ENCODE measurements around the gene SLC38A9.

Gene SLC38A9

DNA sequence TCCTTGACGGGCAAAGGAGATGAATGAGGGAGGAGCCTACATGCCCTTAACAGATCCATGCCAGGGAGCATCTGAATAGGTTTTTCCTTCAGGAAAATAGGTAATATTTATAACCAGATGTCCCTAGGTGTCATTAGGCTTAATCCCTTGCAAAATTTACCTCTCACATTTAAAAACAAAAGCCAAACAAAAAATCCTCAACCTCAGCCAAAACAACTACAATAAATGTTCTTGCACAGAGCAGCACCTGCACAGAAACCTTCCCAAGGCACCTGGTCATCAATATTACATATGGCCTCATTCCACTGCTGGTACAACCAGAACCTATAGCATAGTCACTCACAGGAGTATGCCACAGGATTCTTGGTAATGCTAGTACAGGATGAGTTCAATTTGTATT is 30.1 kb downstream of the SLC38A9 start:
- H3K4me1 ChIP-seq (ENCODE audit: control insufficient read depth in 2 of 2, insufficient read depth in 1 of 2, low read depth in 1 of 2, low read length in 2 of 2), result no peaks in the 10 kb centered on the region
- no peak overlapping the region for H3K18ac ChIP-seq (ENCODE audit: low read length)
- no peak overlapping the region for H2BK5ac ChIP-seq (ENCODE audit: low read length)
- no peaks in the 10 kb centered on the region for H3K36me3 ChIP-seq (replicated peaks in 1 of 2; ENCODE audit: control insufficient read depth in 2 of 2, insufficient read depth in 2 of 2, low read length in 2 of 2)
- H2BK120ac ChIP-seq (ENCODE audit: low read depth, low read length), result no peak overlapping the region
- H3K9me3 ChIP-seq (replicated peaks in 1 of 2; ENCODE audit: control insufficient read depth in 2 of 2, insufficient read depth in 1 of 2, low read depth in 1 of 2, low read length in 2 of 2), result no peaks in the 10 kb centered on the region
- no peak overlapping the region for H3K14ac ChIP-seq (ENCODE audit: low read length)
- no peak overlapping the region for H2BK15ac ChIP-seq (ENCODE audit: low read length)
- no peak overlapping the region for H2AFZ ChIP-seq (ENCODE audit: low read length)
- H4K8ac ChIP-seq (ENCODE audit: low read depth, low read length), result no peak overlapping the region
- no peak overlapping the region for H2AK5ac ChIP-seq (ENCODE audit: low read depth, low read length)
- no peak overlapping the region for H2BK12ac ChIP-seq (ENCODE audit: low read length)
- no peak overlapping the region for H3K27ac ChIP-seq (replicated peaks; ENCODE audit: low read length)
- H3K23ac ChIP-seq (ENCODE audit: low read depth, low read length, poor library complexity), result no peak overlapping the region
- DNase-seq (ENCODE audit: low spot score), result no peak
- H4K91ac ChIP-seq (ENCODE audit: low read depth, low read length, poor library complexity), result no peak overlapping the region
- WGBS, 2 donors (ENCODE audit: extremely low coverage in 2 of 2, insufficient read length in 2 of 2, insufficient replicate concordance in 1 of 2), result no CpG with 5 or more reads among the region's 1 CpG
- H3K79me1 ChIP-seq (ENCODE audit: low read depth, low read length), result no peaks in the 10 kb centered on the region
- H3K27me3 ChIP-seq (ENCODE audit: control insufficient read depth in 3 of 3, insufficient read depth in 3 of 3, low read depth in 1 of 3, low read length in 3 of 3), result no peaks in the 10 kb centered on the region
- H3K9ac ChIP-seq (ENCODE audit: low read depth, low read length, poor library complexity), result no peak overlapping the region
- no peak overlapping the region for H3K4ac ChIP-seq (ENCODE audit: low read length)
- no peak overlapping the region for H3K4me2 ChIP-seq (ENCODE audit: insufficient read depth, low read length, poor library complexity, severe bottlenecking)
- H3K4me3 ChIP-seq (ENCODE audit: low read length in 2 of 2), result no peak overlapping the region

- H3K18ac ChIP-seq (ENCODE audit: low read length), result no peak overlapping the region
- no peak overlapping the region for H3K4ac ChIP-seq (ENCODE audit: low read length)
- no peaks in the 10 kb centered on the region for H3K27me3 ChIP-seq (ENCODE audit: control insufficient read depth in 3 of 3, insufficient read depth in 3 of 3, low read depth in 1 of 3, low read length in 3 of 3)
- no peak overlapping the region for H3K4me3 ChIP-seq (ENCODE audit: low read length in 2 of 2)
- no peaks in the 10 kb centered on the region for H3K4me1 ChIP-seq (ENCODE audit: control insufficient read depth in 2 of 2, insufficient read depth in 1 of 2, low read depth in 1 of 2, low read length in 2 of 2)
- H2AFZ ChIP-seq (ENCODE audit: low read length), result no peak overlapping the region
- no peak overlapping the region for H4K8ac ChIP-seq (ENCODE audit: low read depth, low read length)
- no peak overlapping the region for H2BK12ac ChIP-seq (ENCODE audit: low read length)
- H2BK120ac ChIP-seq (ENCODE audit: low read depth, low read length), result no peak overlapping the region
- H3K9me3 ChIP-seq (replicated peaks in 1 of 2; ENCODE audit: control insufficient read depth in 2 of 2, insufficient read depth in 1 of 2, low read depth in 1 of 2, low read length in 2 of 2), result no peaks in the 10 kb centered on the region
- DNase-seq (ENCODE audit: low spot score), result no peak
- no peak overlapping the region for H3K23ac ChIP-seq (ENCODE audit: low read depth, low read length, poor library complexity)
- no CpG with 5 or more reads among the region's 1 CpG for WGBS, 2 donors (ENCODE audit: extremely low coverage in 2 of 2, insufficient read length in 2 of 2, insufficient replicate concordance in 1 of 2)
- H2BK5ac ChIP-seq (ENCODE audit: low read length), result no peak overlapping the region
- H3K36me3 ChIP-seq (replicated peaks in 1 of 2; ENCODE audit: control insufficient read depth in 2 of 2, insufficient read depth in 2 of 2, low read length in 2 of 2), result no peaks in the 10 kb centered on the region
- H3K27ac ChIP-seq (replicated peaks; ENCODE audit: low read length), result no peak overlapping the region
- H3K4me2 ChIP-seq (ENCODE audit: insufficient read depth, low read length, poor library complexity, severe bottlenecking), result no peak overlapping the region
- H2AK5ac ChIP-seq (ENCODE audit: low read depth, low read length), result no peak overlapping the region
- no peak overlapping the region for H3K9ac ChIP-seq (ENCODE audit: low read depth, low read length, poor library complexity)
- no peak overlapping the region for H2BK15ac ChIP-seq (ENCODE audit: low read length)
- no peak overlapping the region for H3K14ac ChIP-seq (ENCODE audit: low read length)
- no peak overlapping the region for H4K91ac ChIP-seq (ENCODE audit: low read depth, low read length, poor library complexity)
- no peaks in the 10 kb centered on the region for H3K79me1 ChIP-seq (ENCODE audit: low read depth, low read length)
Observed at GRCh38 chr5:55681301-55681700, 30.8 kb downstream of the SLC38A9 start.

GRCh38 chr5:55680353-55680752 is 31.8 kb downstream of the SLC38A9 start:
- H3K27ac ChIP-seq (replicated peaks; ENCODE audit: low read length), result no peak overlapping the region
- no peak overlapping the region for H4K8ac ChIP-seq (ENCODE audit: low read depth, low read length)
- no peaks in the 10 kb centered on the region for H3K27me3 ChIP-seq (ENCODE audit: control insufficient read depth in 3 of 3, insufficient read depth in 3 of 3, low read depth in 1 of 3, low read length in 3 of 3)
- no CpG with 5 or more reads among the region's 2 CpGs for WGBS, 2 donors (ENCODE audit: extremely low coverage in 2 of 2, insufficient read length in 2 of 2, insufficient replicate concordance in 1 of 2)
- H3K23ac ChIP-seq (ENCODE audit: low read depth, low read length, poor library complexity), result no peak overlapping the region
- no peak overlapping the region for H3K14ac ChIP-seq (ENCODE audit: low read length)
- DNase-seq (ENCODE audit: low spot score), result no peak
- no peak overlapping the region for H4K91ac ChIP-seq (ENCODE audit: low read depth, low read length, poor library complexity)
- H3K4me3 ChIP-seq (ENCODE audit: low read length in 2 of 2), result no peak overlapping the region
- H2BK5ac ChIP-seq (ENCODE audit: low read length), result no peak overlapping the region
- H3K18ac ChIP-seq (ENCODE audit: low read length), result no peak overlapping the region
- H3K9me3 ChIP-seq (replicated peaks in 1 of 2; ENCODE audit: control insufficient read depth in 2 of 2, insufficient read depth in 1 of 2, low read depth in 1 of 2, low read length in 2 of 2), result no peaks in the 10 kb centered on the region
- H3K4ac ChIP-seq (ENCODE audit: low read length), result no peak overlapping the region
- H2BK12ac ChIP-seq (ENCODE audit: low read length), result no peak overlapping the region
- no peak overlapping the region for H3K4me2 ChIP-seq (ENCODE audit: insufficient read depth, low read length, poor library complexity, severe bottlenecking)
- no peak overlapping the region for H2BK15ac ChIP-seq (ENCODE audit: low read length)
- H3K79me1 ChIP-seq (ENCODE audit: low read depth, low read length), result no peaks in the 10 kb centered on the region
- no peaks in the 10 kb centered on the region for H3K36me3 ChIP-seq (replicated peaks in 1 of 2; ENCODE audit: control insufficient read depth in 2 of 2, insufficient read depth in 2 of 2, low read length in 2 of 2)
- H2AFZ ChIP-seq (ENCODE audit: low read length), result no peak overlapping the region
- no peaks in the 10 kb centered on the region for H3K4me1 ChIP-seq (ENCODE audit: control insufficient read depth in 2 of 2, insufficient read depth in 1 of 2, low read depth in 1 of 2, low read length in 2 of 2)
- no peak overlapping the region for H2BK120ac ChIP-seq (ENCODE audit: low read depth, low read length)
- H2AK5ac ChIP-seq (ENCODE audit: low read depth, low read length), result no peak overlapping the region
- H3K9ac ChIP-seq (ENCODE audit: low read depth, low read length, poor library complexity), result no peak overlapping the region

DNA sequence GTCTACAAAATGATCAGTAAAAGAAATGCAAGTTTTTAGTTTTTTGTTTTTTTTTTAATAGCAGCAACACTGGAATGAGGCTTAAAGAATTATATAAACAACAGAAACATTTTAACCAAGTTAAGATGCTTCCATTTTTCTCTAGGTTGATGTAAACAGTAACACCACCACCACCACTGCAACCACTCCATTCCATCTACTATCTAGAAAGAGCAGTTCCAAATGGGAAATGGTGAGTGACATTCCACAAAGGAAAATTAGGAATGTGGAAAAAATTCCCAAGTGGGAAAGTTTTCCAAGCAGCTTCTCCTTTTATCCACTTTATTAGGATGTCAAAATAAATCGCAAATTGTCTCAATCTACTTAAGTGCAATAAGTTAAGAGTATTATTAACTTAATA is 32.6 kb downstream of the SLC38A9 start:
- Histone ChIP-seq H3K4me3 (ENCODE audit: low read length in 2 of 2) (no peak overlapping the region), H2BK15ac (ENCODE audit: low read length) (no peak overlapping the region), H3K9ac (ENCODE audit: low read depth, low read length, poor library complexity) (no peak overlapping the region), H4K8ac (ENCODE audit: low read depth, low read length) (no peak overlapping the region), H2AFZ (ENCODE audit: low read length) (no peak overlapping the region), H2BK120ac (ENCODE audit: low read depth, low read length) (no peak overlapping the region), H2BK12ac (ENCODE audit: low read length) (no peak overlapping the region), H3K36me3 (replicated peaks in 1 of 2; ENCODE audit: control insufficient read depth in 2 of 2, insufficient read depth in 2 of 2, low read length in 2 of 2) (no peaks in the 10 kb centered on the region), H3K79me1 (ENCODE audit: low read depth, low read length) (no peaks in the 10 kb centered on the region), H3K4ac (ENCODE audit: low read length) (no peak overlapping the region), H3K18ac (ENCODE audit: low read length) (no peak overlapping the region), H2AK5ac (ENCODE audit: low read depth, low read length) (no peak overlapping the region), H3K14ac (ENCODE audit: low read length) (no peak overlapping the region), H3K27ac (replicated peaks; ENCODE audit: low read length) (no peak overlapping the region), H3K9me3 (replicated peaks in 1 of 2; ENCODE audit: control insufficient read depth in 2 of 2, insufficient read depth in 1 of 2, low read depth in 1 of 2, low read length in 2 of 2) (no peaks in the 10 kb centered on the region), H3K27me3 (ENCODE audit: control insufficient read depth in 3 of 3, insufficient read depth in 3 of 3, low read depth in 1 of 3, low read length in 3 of 3) (no peaks in the 10 kb centered on the region), H3K4me1 (ENCODE audit: control insufficient read depth in 2 of 2, insufficient read depth in 1 of 2, low read depth in 1 of 2, low read length in 2 of 2) (no peaks in the 10 kb centered on the region), H2BK5ac (ENCODE audit: low read length) (no peak overlapping the region), H4K91ac (ENCODE audit: low read depth, low read length, poor library complexity) (no peak overlapping the region), H3K4me2 (ENCODE audit: insufficient read depth, low read length, poor library complexity, severe bottlenecking) (no peak overlapping the region), H3K23ac (ENCODE audit: low read depth, low read length, poor library complexity) (no peak overlapping the region)
- no CpG with 5 or more reads among the region's 1 CpG for WGBS, 2 donors (ENCODE audit: extremely low coverage in 2 of 2, insufficient read length in 2 of 2, insufficient replicate concordance in 1 of 2)
- no peak for DNase-seq (ENCODE audit: low spot score)
